Measurements from ENCODE around the gene NCOA4.

DNA sequence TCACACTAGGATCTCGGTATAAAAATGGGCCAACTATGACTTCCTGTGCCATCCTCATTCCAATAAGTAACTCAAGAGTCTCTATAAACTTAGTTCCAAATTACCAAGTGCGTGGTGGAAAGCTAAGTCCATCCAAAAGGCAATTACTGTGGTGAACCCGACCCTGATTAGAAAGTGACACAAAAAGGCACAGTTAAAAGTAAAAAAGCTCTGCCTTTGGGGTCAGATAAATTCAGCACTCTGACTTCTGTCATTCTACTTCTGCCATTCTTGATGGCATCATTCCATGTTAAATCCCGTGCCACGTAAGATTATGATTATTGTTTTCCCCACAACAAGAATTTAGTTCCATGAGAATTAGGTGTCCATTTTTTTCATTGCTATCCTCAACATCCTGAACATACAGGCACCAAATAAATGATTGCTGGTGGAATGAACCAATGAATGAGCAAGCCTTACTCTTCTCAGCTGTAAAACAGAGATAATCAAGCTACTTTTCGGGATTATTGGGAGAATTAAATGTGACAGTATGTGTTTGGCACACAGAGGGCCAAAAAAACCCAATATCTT lies 877 bp downstream of the NCOA4 start:
- TF ChIP-seq, protein P1, sequence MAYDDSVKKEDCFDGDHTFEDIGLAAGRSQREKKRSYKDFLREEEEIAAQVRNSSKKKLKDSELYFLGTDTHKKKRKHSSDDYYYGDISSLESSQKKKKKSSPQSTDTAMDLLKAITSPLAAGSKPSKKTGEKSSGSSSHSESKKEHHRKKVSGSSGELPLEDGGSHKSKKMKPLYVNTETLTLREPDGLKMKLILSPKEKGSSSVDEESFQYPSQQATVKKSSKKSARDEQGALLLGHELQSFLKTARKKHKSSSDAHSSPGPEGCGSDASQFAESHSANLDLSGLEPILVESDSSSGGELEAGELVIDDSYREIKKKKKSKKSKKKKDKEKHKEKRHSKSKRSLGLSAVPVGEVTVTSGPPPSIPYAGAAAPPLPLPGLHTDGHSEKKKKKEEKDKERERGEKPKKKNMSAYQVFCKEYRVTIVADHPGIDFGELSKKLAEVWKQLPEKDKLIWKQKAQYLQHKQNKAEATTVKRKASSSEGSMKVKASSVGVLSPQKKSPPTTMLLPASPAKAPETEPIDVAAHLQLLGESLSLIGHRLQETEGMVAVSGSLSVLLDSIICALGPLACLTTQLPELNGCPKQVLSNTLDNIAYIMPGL (CRISPR knock-in tag; IDR thresholded peaks at IDR 0.05), result no peak
- TF ChIP-seq ZNF121 (CRISPR knock-in tag; IDR thresholded peaks at IDR 0.05) (no peak), FOXJ3 (CRISPR knock-in tag; IDR thresholded peaks at IDR 0.05; ENCODE audit: borderline replicate concordance) (no peak), SOX15 (CRISPR knock-in tag; IDR thresholded peaks at IDR 0.05) (no peak)
- TF ChIP-seq, protein P2, sequence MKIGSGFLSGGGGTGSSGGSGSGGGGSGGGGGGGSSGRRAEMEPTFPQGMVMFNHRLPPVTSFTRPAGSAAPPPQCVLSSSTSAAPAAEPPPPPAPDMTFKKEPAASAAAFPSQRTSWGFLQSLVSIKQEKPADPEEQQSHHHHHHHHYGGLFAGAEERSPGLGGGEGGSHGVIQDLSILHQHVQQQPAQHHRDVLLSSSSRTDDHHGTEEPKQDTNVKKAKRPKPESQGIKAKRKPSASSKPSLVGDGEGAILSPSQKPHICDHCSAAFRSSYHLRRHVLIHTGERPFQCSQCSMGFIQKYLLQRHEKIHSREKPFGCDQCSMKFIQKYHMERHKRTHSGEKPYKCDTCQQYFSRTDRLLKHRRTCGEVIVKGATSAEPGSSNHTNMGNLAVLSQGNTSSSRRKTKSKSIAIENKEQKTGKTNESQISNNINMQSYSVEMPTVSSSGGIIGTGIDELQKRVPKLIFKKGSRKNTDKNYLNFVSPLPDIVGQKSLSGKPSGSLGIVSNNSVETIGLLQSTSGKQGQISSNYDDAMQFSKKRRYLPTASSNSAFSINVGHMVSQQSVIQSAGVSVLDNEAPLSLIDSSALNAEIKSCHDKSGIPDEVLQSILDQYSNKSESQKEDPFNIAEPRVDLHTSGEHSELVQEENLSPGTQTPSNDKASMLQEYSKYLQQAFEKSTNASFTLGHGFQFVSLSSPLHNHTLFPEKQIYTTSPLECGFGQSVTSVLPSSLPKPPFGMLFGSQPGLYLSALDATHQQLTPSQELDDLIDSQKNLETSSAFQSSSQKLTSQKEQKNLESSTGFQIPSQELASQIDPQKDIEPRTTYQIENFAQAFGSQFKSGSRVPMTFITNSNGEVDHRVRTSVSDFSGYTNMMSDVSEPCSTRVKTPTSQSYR (CRISPR knock-in tag; IDR thresholded peaks at IDR 0.05), result no peak
- TF ChIP-seq, protein P3, sequence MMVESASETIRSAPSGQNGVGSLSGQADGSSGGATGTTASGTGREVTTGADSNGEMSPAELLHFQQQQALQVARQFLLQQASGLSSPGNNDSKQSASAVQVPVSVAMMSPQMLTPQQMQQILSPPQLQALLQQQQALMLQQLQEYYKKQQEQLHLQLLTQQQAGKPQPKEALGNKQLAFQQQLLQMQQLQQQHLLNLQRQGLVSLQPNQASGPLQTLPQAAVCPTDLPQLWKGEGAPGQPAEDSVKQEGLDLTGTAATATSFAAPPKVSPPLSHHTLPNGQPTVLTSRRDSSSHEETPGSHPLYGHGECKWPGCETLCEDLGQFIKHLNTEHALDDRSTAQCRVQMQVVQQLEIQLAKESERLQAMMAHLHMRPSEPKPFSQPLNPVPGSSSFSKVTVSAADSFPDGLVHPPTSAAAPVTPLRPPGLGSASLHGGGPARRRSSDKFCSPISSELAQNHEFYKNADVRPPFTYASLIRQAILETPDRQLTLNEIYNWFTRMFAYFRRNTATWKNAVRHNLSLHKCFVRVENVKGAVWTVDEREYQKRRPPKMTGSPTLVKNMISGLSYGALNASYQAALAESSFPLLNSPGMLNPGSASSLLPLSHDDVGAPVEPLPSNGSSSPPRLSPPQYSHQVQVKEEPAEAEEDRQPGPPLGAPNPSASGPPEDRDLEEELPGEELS (CRISPR knock-in tag; IDR thresholded peaks at IDR 0.05), result no peak
- TF ChIP-seq, protein P4, sequence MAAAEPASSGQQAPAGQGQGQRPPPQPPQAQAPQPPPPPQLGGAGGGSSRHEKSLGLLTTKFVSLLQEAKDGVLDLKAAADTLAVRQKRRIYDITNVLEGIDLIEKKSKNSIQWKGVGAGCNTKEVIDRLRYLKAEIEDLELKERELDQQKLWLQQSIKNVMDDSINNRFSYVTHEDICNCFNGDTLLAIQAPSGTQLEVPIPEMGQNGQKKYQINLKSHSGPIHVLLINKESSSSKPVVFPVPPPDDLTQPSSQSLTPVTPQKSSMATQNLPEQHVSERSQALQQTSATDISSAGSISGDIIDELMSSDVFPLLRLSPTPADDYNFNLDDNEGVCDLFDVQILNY (CRISPR knock-in tag; IDR thresholded peaks at IDR 0.05), result no peak

Data from WTC11 (cell line).